Activated CD4-positive, alpha-beta T cell treated with anti-CD3 and anti-CD28 coated beads for 4 hours (primary cell): Measurements from ENCODE around the gene URGCP.
"Not testable (repeated sequence)": the region's sequence is repeated elsewhere in the genome, so short reads cannot be mapped to it uniquely, and the experiment has no call there.

ENCODE experiments used
- DNase-seq, 2 donors: peaks; one replicate each; pipeline ENCODE4 v3.0.0-alpha.2; 2020

URGCP gene

GRCh38 chr7:43905956-43906330 is 453 bp downstream of the URGCP start:
- DNase-seq = peak; percentile 4 to 14

- no peak for DNase-seq
Observed at GRCh38 chr7:43905209-43905946, 1.0 kb downstream of the URGCP start.

DNA sequence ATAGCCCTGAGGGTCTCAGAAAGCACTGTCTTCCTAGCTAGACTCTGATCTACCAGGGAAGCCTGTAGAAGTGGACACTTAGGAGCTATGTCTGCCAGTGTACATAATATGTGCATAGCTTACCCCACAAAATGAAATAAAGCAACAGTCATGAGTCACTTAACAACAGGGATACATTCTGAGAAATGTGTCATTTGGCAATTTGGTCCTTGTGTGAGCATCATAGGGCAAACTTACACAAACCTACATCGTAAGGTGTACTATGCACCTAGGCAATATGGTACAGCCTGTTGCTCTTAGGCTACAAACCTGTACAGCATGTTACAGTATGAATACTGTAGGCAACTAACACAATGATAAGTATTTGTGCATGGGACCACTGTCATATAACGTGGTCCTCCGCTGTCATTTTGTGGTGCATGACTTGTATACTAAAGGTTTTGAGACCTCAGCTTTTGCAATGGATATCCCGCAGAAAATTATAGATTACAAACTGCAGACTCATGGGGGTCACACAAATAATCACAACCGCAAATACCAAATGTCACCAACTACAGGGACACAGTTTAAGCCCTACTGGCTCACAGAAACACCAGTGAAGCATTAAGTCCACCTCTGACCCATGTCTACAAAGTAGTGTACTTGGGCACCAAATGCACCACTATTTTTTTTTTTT is 1.7 kb downstream of the URGCP start:
- DNase-seq = no peak

DNA sequence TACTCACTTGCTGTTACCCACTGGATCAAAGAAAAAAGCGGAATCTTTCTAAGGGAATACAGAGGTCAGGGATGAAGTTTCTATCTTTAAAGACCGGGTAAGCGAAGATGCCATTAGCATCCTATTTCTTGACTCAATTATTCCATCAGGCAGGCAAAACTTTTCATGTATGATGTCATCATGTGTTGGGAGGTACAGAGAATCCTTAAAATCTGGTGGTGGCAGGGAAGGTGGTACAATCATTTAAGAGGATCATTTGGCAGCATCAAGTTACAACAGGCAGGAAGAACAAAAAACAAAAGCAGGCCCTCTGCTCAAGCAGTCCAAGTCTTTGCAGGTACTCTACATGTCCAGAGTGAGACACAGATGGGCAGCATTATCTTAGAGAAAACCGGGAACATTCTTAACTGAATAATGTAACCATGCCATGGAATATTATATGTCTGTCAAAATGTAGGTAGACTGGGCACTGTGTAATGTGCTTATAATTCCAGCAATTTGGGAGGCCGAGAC is 3.8 kb downstream of the URGCP start:
- no peak for DNase-seq

DNA sequence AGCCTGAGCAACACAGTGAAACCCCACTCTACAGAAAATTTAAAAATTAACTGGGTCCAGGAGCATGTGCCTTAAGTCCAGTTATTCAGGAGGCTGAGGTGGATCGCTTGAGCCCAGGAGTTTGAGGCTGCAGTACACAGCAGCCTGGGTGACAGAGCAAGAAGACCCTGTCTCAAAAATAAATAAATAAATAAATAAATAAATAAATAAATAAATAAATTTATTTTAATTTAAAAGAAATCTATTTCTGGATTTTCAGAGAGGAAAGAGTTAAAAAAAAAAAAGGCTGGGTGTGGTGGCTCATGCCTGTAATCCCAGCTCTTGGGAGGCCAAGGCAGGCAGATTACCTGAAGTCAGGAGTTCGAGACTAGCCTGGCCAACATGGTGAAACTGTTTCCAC is 7.8 kb downstream of the URGCP start:
- DNase-seq = not testable (repeated sequence)

DNA sequence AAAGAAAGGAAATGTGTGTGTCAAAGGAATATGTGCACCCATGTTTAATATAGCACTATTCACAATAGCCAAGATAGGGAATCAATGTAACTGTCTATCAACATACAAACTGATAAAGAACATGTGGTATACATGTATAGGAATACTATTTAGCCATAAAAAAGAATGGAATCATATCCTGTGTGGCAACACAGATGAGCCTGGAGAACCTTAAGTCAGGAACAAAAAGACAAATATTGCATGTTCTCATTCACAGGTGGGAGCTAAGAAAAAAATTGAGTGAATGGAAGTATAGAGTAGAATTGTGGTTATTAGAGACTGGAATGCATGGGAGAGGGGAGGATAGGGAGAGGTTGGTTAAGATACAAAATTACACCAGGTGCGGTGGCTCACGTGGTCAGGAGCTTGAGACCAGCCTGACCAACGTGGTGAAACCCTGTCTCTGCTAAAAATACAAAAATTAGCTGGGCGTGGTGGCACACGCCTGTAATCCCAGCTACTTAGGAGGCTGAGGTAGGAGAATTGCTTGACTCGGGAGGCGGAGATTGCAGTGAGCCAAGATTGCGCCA is 10.5 kb downstream of the URGCP start:
- DNase-seq = no peak

DNA sequence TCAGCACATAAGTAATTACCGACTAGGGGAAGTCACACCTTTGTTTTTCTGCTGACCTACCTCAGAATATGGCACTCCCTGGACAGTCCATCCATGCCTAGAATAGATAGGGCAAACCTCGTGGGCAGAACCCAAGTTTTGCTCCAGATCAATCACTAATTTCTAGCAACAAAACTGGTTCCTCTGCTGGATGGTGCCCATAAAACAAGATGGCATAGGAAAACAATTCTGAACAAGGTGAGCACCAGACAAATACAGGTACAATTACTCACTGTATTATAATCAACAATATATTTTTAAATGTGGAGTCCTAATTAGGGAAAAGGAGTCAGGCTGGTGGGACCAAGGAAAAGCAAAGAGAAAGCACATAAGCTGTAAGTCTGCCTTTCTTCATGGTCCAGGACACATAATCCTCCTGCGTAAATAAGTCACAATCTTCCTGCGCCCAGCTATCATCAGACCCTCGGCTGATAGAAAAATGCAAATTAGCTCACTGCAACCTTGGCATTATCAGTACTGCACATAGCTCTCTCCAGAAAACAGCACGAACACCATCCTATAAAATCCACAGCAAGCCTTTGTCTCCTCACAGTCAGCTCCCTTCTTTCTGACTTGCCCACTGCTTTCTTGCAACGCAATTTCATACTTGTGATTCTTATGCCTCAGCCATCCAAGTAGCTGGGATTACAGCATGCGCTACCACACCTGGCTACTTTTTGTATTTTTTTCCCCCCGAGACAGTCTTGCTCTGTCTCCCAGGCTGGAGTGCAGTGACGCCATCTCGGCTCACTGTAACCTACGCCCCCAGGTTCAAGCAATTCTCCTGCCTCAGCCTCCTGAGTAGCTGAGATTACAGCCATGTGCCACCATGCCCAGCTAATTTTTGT is 15.1 kb downstream of the URGCP start:
- no peak for DNase-seq

DNA sequence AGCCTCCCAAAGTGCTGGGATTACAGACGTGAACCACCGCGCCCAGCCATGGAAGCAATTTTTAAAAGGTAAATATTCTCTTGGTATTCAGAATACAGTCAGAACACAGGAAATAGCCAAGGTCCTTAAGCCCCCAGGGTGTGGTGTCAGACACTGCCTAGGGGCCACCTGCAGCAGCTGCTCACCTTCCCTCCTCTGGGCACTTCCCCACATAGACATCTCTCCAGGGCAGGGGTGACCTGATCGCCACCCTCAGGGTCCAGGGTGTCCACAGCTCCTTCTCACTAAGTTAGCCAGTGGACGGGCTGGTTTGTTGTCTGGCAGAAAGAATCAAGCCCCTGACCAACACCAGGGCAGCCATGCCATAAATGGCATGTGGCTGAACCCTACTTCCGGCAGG is 15.9 kb downstream of the URGCP start:
- no peak for DNase-seq

DNA sequence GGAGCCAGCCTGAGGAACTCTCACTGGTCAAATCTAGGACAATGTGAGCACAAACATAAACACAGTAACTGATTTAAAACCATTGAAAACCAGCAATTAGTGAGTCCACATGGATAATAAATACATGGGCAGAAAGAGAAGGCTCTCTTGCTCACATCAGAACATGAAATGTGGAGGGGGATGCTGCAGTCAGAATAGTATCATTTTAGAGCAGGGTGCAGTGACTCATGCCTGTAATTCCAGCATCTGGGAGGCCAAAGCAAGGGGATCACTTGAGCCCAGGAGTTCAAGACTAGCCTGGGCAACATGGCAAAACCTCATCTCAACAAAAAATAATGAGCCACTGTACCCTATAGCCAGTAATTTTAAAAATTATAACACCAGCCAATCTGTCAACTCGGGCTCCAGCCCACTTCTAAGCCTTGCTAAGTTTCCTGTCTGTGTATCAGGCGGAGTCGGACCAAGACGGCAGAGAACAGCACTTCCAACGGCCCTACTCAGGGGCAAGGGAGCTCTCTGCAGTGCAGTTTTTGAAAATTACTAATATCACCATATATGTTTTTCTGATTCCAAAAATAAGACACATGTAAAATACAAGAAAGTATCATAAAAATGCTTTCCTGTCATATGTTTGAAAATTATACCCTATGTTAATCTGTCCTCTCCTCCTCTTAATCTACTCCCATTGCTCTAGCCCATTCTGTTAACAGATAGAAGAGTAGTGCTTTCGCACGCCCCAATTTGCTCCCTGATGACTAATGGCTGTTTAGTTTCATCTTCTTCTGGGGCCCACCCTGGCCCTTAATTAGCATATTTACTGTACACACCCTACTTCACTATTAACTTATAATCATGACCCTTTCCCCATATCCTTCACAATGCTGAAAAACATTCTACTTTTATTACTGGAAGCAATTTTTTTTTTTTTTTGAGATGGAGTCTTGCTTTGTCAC is 17.1 kb downstream of the URGCP start:
- no peak for DNase-seq

DNA sequence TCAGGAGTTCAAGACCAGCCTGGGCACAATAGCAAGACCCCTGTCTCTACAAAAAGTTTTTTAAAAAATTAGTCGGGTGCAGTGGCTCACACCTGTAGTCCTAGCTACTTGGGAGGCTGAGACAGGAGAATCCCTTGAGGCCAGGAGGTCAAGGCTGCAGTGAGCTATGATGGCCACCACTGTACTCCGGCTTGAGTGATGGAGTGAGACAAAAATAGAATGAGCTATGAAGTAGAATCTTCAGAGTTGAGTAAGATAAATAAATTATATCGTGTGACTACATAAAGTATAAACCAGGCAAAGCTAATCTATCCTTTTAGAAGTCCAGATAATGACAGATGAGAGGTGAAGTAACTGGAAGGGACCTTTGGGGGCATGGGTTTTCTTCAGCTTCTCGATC is 21.8 kb downstream of the URGCP start:
- no peak for DNase-seq

- DNase-seq = no peak
Observed at GRCh38 chr7:43884209-43884608, 22.2 kb downstream of the URGCP start.

DNA sequence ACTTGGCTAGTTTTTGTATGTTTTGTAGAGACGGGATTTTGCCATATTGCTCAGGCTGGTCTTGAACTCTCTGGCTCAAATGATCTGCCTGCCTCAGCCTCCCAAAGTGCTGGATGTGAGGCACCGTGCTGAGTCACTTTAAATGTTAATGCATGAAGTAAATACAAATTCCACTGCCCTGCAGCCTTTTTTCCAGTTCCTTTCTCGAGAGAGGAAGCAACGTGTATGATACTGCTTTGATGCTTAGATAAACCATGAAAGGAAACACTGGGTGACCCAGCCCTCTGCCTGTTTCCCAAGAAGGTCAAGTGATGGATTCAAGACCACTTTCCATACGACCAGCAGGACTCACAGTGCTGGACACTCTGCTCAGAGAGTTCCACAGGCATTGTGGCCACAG is 25.8 kb downstream of the URGCP start:
- no peak for DNase-seq

DNA sequence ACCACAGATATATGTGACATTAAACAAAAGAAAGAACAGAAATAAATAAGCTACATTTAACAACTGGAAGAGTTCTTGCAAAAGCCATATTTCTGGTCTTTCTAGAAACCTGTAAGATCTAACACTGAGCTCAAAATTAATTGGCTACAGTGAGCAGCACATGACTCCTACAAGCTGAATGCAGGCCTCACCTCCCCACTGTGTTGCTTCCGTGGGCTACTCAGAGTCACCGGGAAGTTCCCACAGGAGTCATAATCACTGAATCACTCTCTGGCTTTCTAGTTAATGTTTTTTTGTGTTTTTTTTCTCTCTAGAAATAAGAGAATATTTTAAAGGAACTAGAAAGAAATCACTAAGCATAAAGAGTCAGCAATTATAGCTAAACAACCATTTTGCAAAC is 26.9 kb downstream of the URGCP start:
- no peak for DNase-seq

DNA sequence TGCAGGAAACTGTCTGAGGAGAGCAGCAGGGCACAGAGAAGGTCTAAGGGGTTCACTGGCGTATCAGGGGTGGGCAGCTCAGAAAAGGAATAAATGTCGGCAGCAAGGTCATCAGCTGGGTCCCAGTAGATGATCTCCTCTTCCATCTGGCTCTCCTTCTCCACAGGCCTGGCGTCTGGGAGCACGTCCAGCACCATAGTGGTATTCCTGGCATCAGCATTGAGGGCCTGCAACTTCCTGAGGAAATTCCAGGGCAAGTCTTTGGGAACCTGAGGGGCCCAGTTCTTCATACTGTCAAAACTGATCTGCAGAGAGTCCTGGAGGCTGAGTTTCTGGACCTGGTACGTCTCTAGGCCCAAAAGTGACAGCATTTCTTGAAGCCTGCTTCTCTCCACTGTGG is 27.5 kb downstream of the URGCP start:
- no peak for DNase-seq

GRCh38 chr7:43877968-43878864 is 28.2 kb downstream of the URGCP start:
- DNase-seq = no peak

DNA sequence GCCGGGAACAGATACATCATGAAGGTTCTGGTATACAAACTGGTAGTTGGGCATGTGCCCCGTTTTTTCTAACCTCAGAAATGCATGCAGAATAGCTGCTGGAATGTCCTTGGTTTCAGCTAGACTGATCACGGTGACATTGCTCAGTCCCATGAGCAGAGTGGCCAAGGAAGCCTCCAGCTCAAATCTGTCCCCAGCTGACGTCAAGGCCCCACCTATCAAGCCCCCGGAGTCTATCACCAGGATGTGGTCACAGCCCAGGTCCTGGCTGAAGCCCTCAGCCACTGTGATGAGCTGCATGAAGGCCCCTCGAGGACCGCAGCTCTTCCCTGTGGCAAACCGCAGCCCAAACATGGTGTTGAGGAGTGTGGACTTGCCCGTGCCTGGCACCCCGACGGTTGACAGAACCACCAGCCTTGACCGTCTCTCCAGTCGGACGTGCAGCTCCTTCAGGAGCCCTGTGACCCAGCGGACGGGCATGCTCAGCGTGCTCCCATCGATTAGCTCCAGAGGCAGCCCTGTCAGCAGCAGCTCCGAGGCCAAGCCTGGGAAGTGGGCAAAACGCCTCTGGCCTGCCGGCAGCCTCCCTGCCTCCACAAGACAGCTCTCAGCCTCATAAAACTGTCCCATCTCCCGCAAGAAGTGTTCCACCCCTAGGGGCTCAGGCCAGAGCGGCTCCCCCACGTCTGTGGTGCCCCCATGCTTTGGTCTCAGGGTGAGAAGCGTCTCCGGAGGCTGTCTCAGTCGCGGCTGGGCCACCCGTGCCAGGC is 29.2 kb downstream of the URGCP start:
- DNase-seq = no peak

- no peak for DNase-seq
Observed at GRCh38 chr7:43876241-43876640, 30.2 kb downstream of the URGCP start.

DNA sequence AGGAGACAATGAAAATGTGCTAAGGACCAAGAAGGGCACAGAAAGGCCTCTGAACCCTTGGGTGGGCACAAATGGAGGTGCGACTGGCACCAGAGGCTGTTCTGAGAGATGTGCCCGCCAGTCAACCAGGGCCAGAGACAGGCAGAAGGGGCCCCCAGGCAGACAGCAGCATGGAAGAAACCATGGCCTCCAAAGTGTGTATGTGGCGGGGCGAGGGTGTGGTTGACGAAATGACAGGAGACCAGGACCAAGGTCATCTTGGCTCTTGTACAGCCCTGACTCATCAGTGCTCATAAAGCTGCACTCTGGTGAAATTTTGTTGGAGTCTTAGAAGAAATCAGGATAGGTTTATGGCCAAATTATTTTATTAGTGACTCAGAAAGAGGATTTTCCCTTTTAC is 33.1 kb downstream of the URGCP start:
- no peak for DNase-seq

GRCh38 chr7:43872406-43873110 is 33.8 kb downstream of the URGCP start:
- DNase-seq = no peak
